HepG2 (cell line): ENCODE results near the gene RAPGEF6. TPM values are rescaled to one million over a fixed set of nuclear protein-coding genes. Genes with fewer than 3 reads are reported as not detected.

ENCODE experiments used
- ATAC-seq: fragments of 200-7000 bp; cut with Tn5 transposase; 3 replicates; pipeline ENCODE4 v1.9.1; 2020; ENCODE audit warnings: mild to moderate bottlenecking, moderate library complexity
- BruUV-seq: library from RNA; stranded (reverse); fragments of 400-500 nt; replicated peaks from 2 replicates; lab custom pipeline; 2021; lab: Mats Ljungman, UMichigan
- CTCF ChIA-PET: fragments of 300-600 bp; formaldehyde crosslinking; extraction: SDS; loops from one replicate; lab custom pipeline; 2021; ENCODE audit warnings: low total read pairs, inconsistent platforms, low intra/inter-chr PET ratio; lab: Yijun Ruan, JAX
- POLR2A ChIA-PET: fragments of 350-600 bp; sonication (Branson Sonifier 250); formaldehyde crosslinking; loops from one replicate; lab custom pipeline; 2020; ENCODE audit warnings: antibody characterized with exemption, inconsistent platforms; lab: Yijun Ruan, JAX
- DNase-seq: peaks from one replicate; pipeline ENCODE4 v3.0.0-alpha.2; 2015; ENCODE audit warnings: low spot score
- FAIRE-seq: peaks from 3 replicates; lab custom pipeline; 2011; peaks lifted over from hg19 to GRCh38; lab: Jason Lieb, UNC
- H2AFZ ChIP-seq: one replicate; pipeline ENCODE4 v1.6.1; 2011; ENCODE audit warnings: low read length, inconsistent platforms
- H3K27ac ChIP-seq: fragments of 300-600 bp; 3 replicates; pipeline ENCODE4 v1.8.0; 2011; ENCODE audit warnings: mixed run types, mild to moderate bottlenecking, mixed read lengths, low read length, inconsistent platforms; ENCODE audit not compliant: insufficient read depth; ENCODE audit errors: extremely low read length
- H3K27me3 ChIP-seq, 2 experiments: fragments of 200-600 bp in 1 of 2; 2 replicates in 1 of 2; 3 replicates in 1 of 2; pipeline versions ENCODE4 v1.6.0 to v1.8.0; 2011; ENCODE audit warnings: low read length in 2 of 2, mild to moderate bottlenecking in 2 of 2, moderate library complexity in 2 of 2, inconsistent platforms in 1 of 2; ENCODE audit not compliant: insufficient read depth in 2 of 2, control insufficient read depth in 1 of 2
- H3K36me3 ChIP-seq, 2 experiments: fragments of 200-600 bp in 1 of 2; replicated peaks in 1 of 2; 2 replicates in 1 of 2; 3 replicates in 1 of 2; pipeline versions ENCODE4 v1.5.1 to v1.8.0; 2011; ENCODE audit warnings: low read length in 2 of 2, inconsistent platforms in 1 of 2; ENCODE audit not compliant: insufficient read depth in 2 of 2, control insufficient read depth in 1 of 2
- H3K4me1 ChIP-seq: 2 replicates; pipeline ENCODE4 v1.5.1; 2012; ENCODE audit warnings: low read length, inconsistent platforms; ENCODE audit not compliant: insufficient read depth
- H3K4me2 ChIP-seq: 2 replicates; pipeline ENCODE4 v1.6.0; 2011; ENCODE audit warnings: low read depth, low read length, inconsistent platforms
- H3K4me3 ChIP-seq, 3 experiments: fragments of 200-600 bp in 1 of 3; sonication (generic), shearing (Covaris generic) in 1 of 3; replicated peaks in 1 of 3; 2 replicates each; pipeline ENCODE4 v1.5.1; 2011 to 2016; ENCODE audit warnings: low read length in 3 of 3, inconsistent platforms in 2 of 3, low read depth in 2 of 3, mild to moderate bottlenecking in 2 of 3, control low read depth in 1 of 3, mixed read lengths in 1 of 3; ENCODE audit not compliant: insufficient read depth in 1 of 3
- H3K79me2 ChIP-seq: one replicate; pipeline ENCODE4 v1.6.1; 2011; ENCODE audit warnings: low read length, inconsistent platforms; ENCODE audit not compliant: insufficient read depth
- H3K9ac ChIP-seq: 2 replicates; pipeline ENCODE4 v1.6.0; 2011; ENCODE audit warnings: mild to moderate bottlenecking, low read depth, low read length, inconsistent platforms; ENCODE audit not compliant: insufficient read depth
- H3K9me3 ChIP-seq: 2 replicates; pipeline ENCODE4 v1.5.1; 2012; ENCODE audit warnings: mild to moderate bottlenecking, low read length
- H4K20me1 ChIP-seq: 2 replicates; pipeline ENCODE4 v1.6.0; 2011; ENCODE audit warnings: inconsistent platforms, mild to moderate bottlenecking, low read length, moderate library complexity; ENCODE audit not compliant: insufficient read depth
- CEBPB ChIP-seq: IDR thresholded peaks from 2 replicates; pipeline ENCODE4 v1.6.1; 2011; ENCODE audit warnings: low read depth, low read length, improper control_type of control experiment, borderline replicate concordance
- EP300 ChIP-seq, 3 experiments: sonication (generic) in 1 of 3; formaldehyde crosslinking in 1 of 3; IDR thresholded peaks; 2 replicates each; pipeline versions ENCODE4 v1.5.1 to v1.6.1; 2011 to 2020; ENCODE audit warnings: low read depth in 2 of 3, low read length in 2 of 3, borderline replicate concordance in 1 of 3, improper control_type of control experiment in 1 of 3, mild to moderate bottlenecking in 1 of 3, missing genetic modification reagents in 1 of 3, moderate library complexity in 1 of 3
- ETS1 ChIP-seq: sonication (generic); formaldehyde crosslinking; IDR thresholded peaks from 2 replicates; pipeline ENCODE4 v1.4.0; 2020; ENCODE audit warnings: missing genetic modification reagents
- ZNF354B ChIP-seq: sonication (generic); formaldehyde crosslinking; IDR thresholded peaks from 2 replicates; pipeline ENCODE4 v1.8.0; 2022; ENCODE audit warnings: mild to moderate bottlenecking, missing genetic modification reagents
- ZNF557 ChIP-seq: sonication (generic); formaldehyde crosslinking; IDR thresholded peaks from 2 replicates; pipeline ENCODE4 v1.4.0; 2020; ENCODE audit warnings: missing genetic modification reagents
- WGBS: methylation state at CpG from one replicate; pipeline ENCODE4 v1.1.6; 2017; ENCODE audit warnings: low lambda C conversion rate; 5-methylcytosine and 5-hydroxymethylcytosine counted together
- in situ Hi-C: cut with HindIII; loops from 2 replicates; pipeline ENCODE4 v1.10.0; 2017; ENCODE audit warnings: low pct_unique_long_range_greater_than_20kb; ENCODE audit not compliant: extremely low pct_ligation_motif_present
- intact Hi-C: fragments of 100-400 bp; cut with micrococcal nuclease; formaldehyde crosslinking; loops from one replicate; pipeline ENCODE4 v1.10.0; 2022; ENCODE audit not compliant: unreplicated experiment
- polyA plus RNA-seq, 8 experiments: library from polyadenylated mRNA; depleted of rRNA in 3 of 8; stranded (reverse) in 7 of 8; unstranded in 1 of 8; fragments of >200 nt; fragmentation: Illumina TruSeq in 4 of 8; extraction: Trizol in 4 of 8; gene quantifications; 2 replicates each; pipeline versions ENCODE4 v1.2.1 to v1.2.3, GENCODE V29; 2011 to 2016; ENCODE audit warnings: low read depth in 4 of 8, missing spikeins in 1 of 8, mixed read lengths in 1 of 8; ENCODE audit not compliant: insufficient read depth in 1 of 8
- total RNA-seq, 5 experiments: library from RNA; depleted of rRNA; stranded (reverse); fragments of >200 nt; fragmentation: Illumina TruSeq; extraction: Trizol; gene quantifications; 2 replicates each; pipeline ENCODE4 v1.2.3, GENCODE V29; 2016; ENCODE audit warnings: low read depth in 1 of 5
- TF ChIP-seq, protein P1 (sequence below): sonication (generic); formaldehyde crosslinking; IDR thresholded peaks from 2 replicates; pipeline ENCODE4 v1.4.0; 2020; ENCODE audit warnings: missing genetic modification reagents; ENCODE audit errors: not compliant biosample characterization
- TF ChIP-seq, protein P2 (sequence below): IDR thresholded peaks from 2 replicates; pipeline ENCODE4 v1.6.1; 2016; ENCODE audit warnings: missing compliant biosample characterization, missing genetic modification reagents, borderline replicate concordance

RAPGEF6 gene
- total and polyA plus RNA-seq, 2 of the 13 experiments (the other 11 are each of a cell fraction or from before 2014, with no cell fraction given), result 7.7 to 24.6 TPM

DNA sequence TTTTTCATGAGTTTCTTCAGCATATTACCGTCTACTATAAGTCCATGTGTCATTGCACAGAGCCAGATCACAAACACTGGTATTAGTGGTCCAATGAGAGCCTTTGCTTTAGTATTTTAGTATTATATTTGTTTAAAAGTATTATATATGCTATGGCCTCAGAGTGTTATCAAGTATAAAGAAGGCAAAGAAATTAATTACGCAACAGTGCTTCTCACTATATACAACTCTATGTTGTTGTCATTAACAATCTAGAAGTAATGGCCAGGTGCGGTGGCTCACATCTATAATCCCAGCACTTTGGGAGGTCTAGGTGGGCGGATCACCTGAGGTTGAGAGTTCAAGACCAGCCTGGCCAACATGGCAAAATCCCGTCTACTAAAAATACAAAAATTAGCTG, 47.1 kb upstream of the RAPGEF6 start:
- Histone ChIP-seq H3K4me2 (no peak overlapping the region), H3K79me2 (peaks cover 2% of the 10 kb centered on the region), H2AFZ (no peak overlapping the region), H3K36me3 (peaks cover 2 to 36% of the 10 kb centered on the region in 2 experiments; a peak in 4 of 5 replicates), H3K9ac (no peak overlapping the region), H3K4me3 (no peak overlapping the region), H3K4me1 (peaks cover 21% of the 10 kb centered on the region)
- FAIRE-seq (no peak), ATAC-seq (no peak)
- in situ Hi-C loops, result no loop called here
- BruUV-seq, result no TSS peak
- TF ChIP-seq CEBPB, result peak; percentile 68; the same call in 1 of the 2 replicates
- TF ChIP-seq, protein P1, sequence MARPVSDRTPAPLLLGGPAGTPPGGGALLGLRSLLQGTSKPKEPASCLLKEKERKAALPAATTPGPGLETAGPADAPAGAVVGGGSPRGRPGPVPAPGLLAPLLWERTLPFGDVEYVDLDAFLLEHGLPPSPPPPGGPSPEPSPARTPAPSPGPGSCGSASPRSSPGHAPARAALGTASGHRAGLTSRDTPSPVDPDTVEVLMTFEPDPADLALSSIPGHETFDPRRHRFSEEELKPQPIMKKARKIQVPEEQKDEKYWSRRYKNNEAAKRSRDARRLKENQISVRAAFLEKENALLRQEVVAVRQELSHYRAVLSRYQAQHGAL (CRISPR knock-in tag), result no peak
- TF ChIP-seq, all 625 proteins: peak for 1
- H3K9me3 ChIP-seq, result no peaks in the 10 kb centered on the region
- WGBS, result over 99% methylated on average over 5 of the region's 5 CpGs
- no peak for DNase-seq
- CTCF ChIA-PET, result no interaction called here
- H3K27me3 ChIP-seq, result no peaks in the 10 kb centered on the region
- intact Hi-C loops, result no loop called here
- no peak overlapping the region for H3K27ac ChIP-seq
- POLR2A ChIA-PET, result no interaction called here
- no peaks in the 10 kb centered on the region for H4K20me1 ChIP-seq

GRCh38 chr5:131679911-131680310, 44.9 kb upstream of the RAPGEF6 start:
- no peak overlapping the region for H3K4me2 ChIP-seq
- peaks cover 11 to 50% of the 10 kb centered on the region in 2 experiments for H3K36me3 ChIP-seq
- BruUV-seq, result no TSS peak
- DNase-seq (no peak), FAIRE-seq (no peak), ATAC-seq (no peak)
- intact Hi-C loops (no loop called here), in situ Hi-C loops (no loop called here)
- no peak overlapping the region for H3K27ac ChIP-seq
- WGBS, result 83% methylated on average over 1 of the region's 1 CpG
- no peaks in the 10 kb centered on the region for H3K9me3 ChIP-seq
- H4K20me1 ChIP-seq, result no peaks in the 10 kb centered on the region
- no peak overlapping the region for H3K9ac ChIP-seq
- CTCF ChIA-PET, result no interaction called here
- peaks cover 2% of the 10 kb centered on the region for H3K79me2 ChIP-seq
- no peak overlapping the region for H2AFZ ChIP-seq
- H3K4me3 ChIP-seq, result no peak overlapping the region
- H3K4me1 ChIP-seq, result peaks cover 6% of the 10 kb centered on the region
- no peaks in the 10 kb centered on the region for H3K27me3 ChIP-seq
- POLR2A ChIA-PET, result no interaction called here
- TF ChIP-seq, protein P2, sequence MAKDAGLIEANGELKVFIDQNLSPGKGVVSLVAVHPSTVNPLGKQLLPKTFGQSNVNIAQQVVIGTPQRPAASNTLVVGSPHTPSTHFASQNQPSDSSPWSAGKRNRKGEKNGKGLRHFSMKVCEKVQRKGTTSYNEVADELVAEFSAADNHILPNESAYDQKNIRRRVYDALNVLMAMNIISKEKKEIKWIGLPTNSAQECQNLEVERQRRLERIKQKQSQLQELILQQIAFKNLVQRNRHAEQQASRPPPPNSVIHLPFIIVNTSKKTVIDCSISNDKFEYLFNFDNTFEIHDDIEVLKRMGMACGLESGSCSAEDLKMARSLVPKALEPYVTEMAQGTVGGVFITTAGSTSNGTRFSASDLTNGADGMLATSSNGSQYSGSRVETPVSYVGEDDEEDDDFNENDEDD (CRISPR knock-in tag), result no peak
- TF ChIP-seq EP300 (IDR thresholded peaks at IDR 0.05; ENCODE audit: low read depth in 2 of 2, low read length in 2 of 2) (no peak), EP300 (CRISPR knock-in tag; IDR thresholded peaks at IDR 0.05; ENCODE audit: borderline replicate concordance) (no peak), ZNF354B (CRISPR knock-in tag) (no peak), ETS1 (CRISPR knock-in tag) (no peak), ZNF557 (CRISPR knock-in tag) (no peak)
